HepG2 (cell line): Measurements from ENCODE around the gene VPS11. TPM values are rescaled to one million over a fixed set of nuclear protein-coding genes. Genes with fewer than 3 reads are reported as not detected.

Source experiments
- ADNP ChIP-seq: sonication (generic); formaldehyde crosslinking; IDR thresholded peaks from 2 replicates; pipeline ENCODE4 v1.4.0; 2020; ENCODE audit warnings: missing genetic modification reagents
- AKAP8 ChIP-seq: sonication (generic); formaldehyde crosslinking; IDR thresholded peaks from 2 replicates; pipeline ENCODE4 v1.5.1; 2020; ENCODE audit warnings: mild to moderate bottlenecking, missing genetic modification reagents
- ARNT2 ChIP-seq: sonication (generic); formaldehyde crosslinking; IDR thresholded peaks from 2 replicates; pipeline ENCODE4 v1.8.0; 2022; ENCODE audit warnings: mild to moderate bottlenecking, low read depth, missing genetic modification reagents, moderate library complexity
- ATM ChIP-seq: fragments of 450-650 bp; IDR thresholded peaks from 2 replicates; pipeline ENCODE4 v1.7.1; 2017; ENCODE audit warnings: mild to moderate bottlenecking, borderline replicate concordance
- DR1 ChIP-seq: sonication (generic); formaldehyde crosslinking; IDR thresholded peaks from 2 replicates; pipeline ENCODE4 v1.8.0; 2021; ENCODE audit warnings: mild to moderate bottlenecking, missing genetic modification reagents, inconsistent platforms
- FOXO1 ChIP-seq: sonication (generic); formaldehyde crosslinking; IDR thresholded peaks from 2 replicates; pipeline ENCODE4 v1.4.0; 2020; ENCODE audit warnings: missing genetic modification reagents
- GABPA ChIP-seq, 2 experiments: IDR thresholded peaks; 2 replicates each; pipeline ENCODE4 v1.6.1; 2011 to 2016; ENCODE audit warnings: low read depth in 2 of 2, low read length in 1 of 2, missing biosample characterization in 1 of 2, missing genetic modification characterization in 1 of 2
- GATA4 ChIP-seq: sonication (generic); IDR thresholded peaks from 2 replicates; pipeline ENCODE4 v1.6.1; 2016; ENCODE audit warnings: antibody characterized with exemption, low read depth, borderline replicate concordance
- KDM1A ChIP-seq: IDR thresholded peaks from 2 replicates; pipeline ENCODE4 v1.6.1; 2016; ENCODE audit warnings: missing compliant biosample characterization
- MLLT10 ChIP-seq: sonication (generic); formaldehyde crosslinking; IDR thresholded peaks from 2 replicates; pipeline ENCODE4 v1.4.0; 2020; ENCODE audit warnings: missing genetic modification reagents
- MTA1 ChIP-seq: sonication (generic); formaldehyde crosslinking; IDR thresholded peaks from 2 replicates; pipeline ENCODE4 v1.4.0; 2020; ENCODE audit warnings: missing genetic modification reagents, mild to moderate bottlenecking, borderline replicate concordance
- NR2F1 ChIP-seq, 2 experiments: fragments of 450-650 bp in 1 of 2; formaldehyde crosslinking in 1 of 2; IDR thresholded peaks; 2 replicates each; pipeline versions ENCODE4 v1.5.0 to v1.6.1; 2016 to 2020; ENCODE audit warnings: mild to moderate bottlenecking in 1 of 2, missing compliant biosample characterization in 1 of 2, missing genetic modification reagents in 1 of 2, moderate library complexity in 1 of 2
- PHF8 ChIP-seq: sonication (generic); formaldehyde crosslinking; IDR thresholded peaks from 2 replicates; pipeline ENCODE4 v1.5.0; 2020; ENCODE audit warnings: missing genetic modification reagents
- SAFB2 ChIP-seq: sonication (generic); formaldehyde crosslinking; IDR thresholded peaks from 2 replicates; pipeline ENCODE4 v1.5.1; 2020; ENCODE audit warnings: missing genetic modification reagents, low read depth, mild to moderate bottlenecking, borderline replicate concordance
- SAP130 ChIP-seq: IDR thresholded peaks from 2 replicates; pipeline ENCODE4 v1.6.1; 2016; ENCODE audit warnings: low read depth
- THYN1 ChIP-seq: sonication (generic); formaldehyde crosslinking; IDR thresholded peaks from 2 replicates; pipeline ENCODE4 v1.8.1; 2023; ENCODE audit warnings: low read depth, mild to moderate bottlenecking, moderate library complexity, missing genetic modification reagents, borderline replicate concordance
- ZEB1 ChIP-seq: IDR thresholded peaks from 2 replicates; pipeline ENCODE4 v1.6.1; 2012; ENCODE audit warnings: mild to moderate bottlenecking, low read depth, inconsistent platforms; ENCODE audit not compliant: insufficient replicate concordance
- ZKSCAN5 ChIP-seq: sonication (generic); formaldehyde crosslinking; IDR thresholded peaks from 2 replicates; pipeline ENCODE4 v1.5.1; 2020; ENCODE audit warnings: mild to moderate bottlenecking, missing genetic modification reagents
- ZNF235 ChIP-seq: sonication (generic); formaldehyde crosslinking; IDR thresholded peaks from 2 replicates; pipeline ENCODE4 v1.8.1; 2023; ENCODE audit warnings: mild to moderate bottlenecking, missing genetic modification reagents, borderline replicate concordance
- ZNF253 ChIP-seq: sonication (generic); formaldehyde crosslinking; IDR thresholded peaks from 2 replicates; pipeline ENCODE4 v1.8.0; 2022; ENCODE audit warnings: mild to moderate bottlenecking, missing genetic modification reagents, borderline replicate concordance
- ZNF331 ChIP-seq: sonication (generic); formaldehyde crosslinking; IDR thresholded peaks from 2 replicates; pipeline ENCODE4 v1.4.0; 2020; ENCODE audit warnings: missing genetic modification reagents
- ZNF768 ChIP-seq: sonication (generic); formaldehyde crosslinking; IDR thresholded peaks from 2 replicates; pipeline ENCODE4 v1.4.0; 2020; ENCODE audit warnings: missing genetic modification reagents
- polyA plus RNA-seq, 8 experiments: library from polyadenylated mRNA; depleted of rRNA in 3 of 8; stranded (reverse) in 7 of 8; unstranded in 1 of 8; fragments of >200 nt; fragmentation: Illumina TruSeq in 4 of 8; extraction: Trizol in 4 of 8; gene quantifications; 2 replicates each; pipeline versions ENCODE4 v1.2.1 to v1.2.3, GENCODE V29; 2011 to 2016; ENCODE audit warnings: low read depth in 4 of 8, missing spikeins in 1 of 8, mixed read lengths in 1 of 8; ENCODE audit not compliant: insufficient read depth in 1 of 8
- total RNA-seq, 5 experiments: library from RNA; depleted of rRNA; stranded (reverse); fragments of >200 nt; fragmentation: Illumina TruSeq; extraction: Trizol; gene quantifications; 2 replicates each; pipeline ENCODE4 v1.2.3, GENCODE V29; 2016; ENCODE audit warnings: low read depth in 1 of 5
- TF ChIP-seq, protein P1 (sequence below): sonication (generic); formaldehyde crosslinking; IDR thresholded peaks from 2 replicates; pipeline ENCODE4 v1.4.0; 2020; ENCODE audit warnings: mild to moderate bottlenecking, low read depth, missing genetic modification reagents
- TF ChIP-seq, protein P2 (sequence below): IDR thresholded peaks from 2 replicates; pipeline ENCODE4 v1.6.1; 2016; ENCODE audit warnings: missing genetic modification reagents, missing compliant biosample characterization
- TF ChIP-seq, protein P3 (sequence below): sonication (generic); formaldehyde crosslinking; IDR thresholded peaks from 2 replicates; pipeline ENCODE4 v1.8.1; 2023; ENCODE audit warnings: missing genetic modification reagents, inconsistent platforms, borderline replicate concordance
- TF ChIP-seq, protein P4 (sequence below): sonication (generic); formaldehyde crosslinking; IDR thresholded peaks from 2 replicates; pipeline ENCODE4 v1.5.0; 2020; ENCODE audit warnings: mild to moderate bottlenecking, missing genetic modification reagents

Gene VPS11
- total and polyA plus RNA-seq, 2 of the 13 experiments (the other 11 are each of a cell fraction or from before 2014, with no cell fraction given): 13.7 to 21.6 TPM

DNA sequence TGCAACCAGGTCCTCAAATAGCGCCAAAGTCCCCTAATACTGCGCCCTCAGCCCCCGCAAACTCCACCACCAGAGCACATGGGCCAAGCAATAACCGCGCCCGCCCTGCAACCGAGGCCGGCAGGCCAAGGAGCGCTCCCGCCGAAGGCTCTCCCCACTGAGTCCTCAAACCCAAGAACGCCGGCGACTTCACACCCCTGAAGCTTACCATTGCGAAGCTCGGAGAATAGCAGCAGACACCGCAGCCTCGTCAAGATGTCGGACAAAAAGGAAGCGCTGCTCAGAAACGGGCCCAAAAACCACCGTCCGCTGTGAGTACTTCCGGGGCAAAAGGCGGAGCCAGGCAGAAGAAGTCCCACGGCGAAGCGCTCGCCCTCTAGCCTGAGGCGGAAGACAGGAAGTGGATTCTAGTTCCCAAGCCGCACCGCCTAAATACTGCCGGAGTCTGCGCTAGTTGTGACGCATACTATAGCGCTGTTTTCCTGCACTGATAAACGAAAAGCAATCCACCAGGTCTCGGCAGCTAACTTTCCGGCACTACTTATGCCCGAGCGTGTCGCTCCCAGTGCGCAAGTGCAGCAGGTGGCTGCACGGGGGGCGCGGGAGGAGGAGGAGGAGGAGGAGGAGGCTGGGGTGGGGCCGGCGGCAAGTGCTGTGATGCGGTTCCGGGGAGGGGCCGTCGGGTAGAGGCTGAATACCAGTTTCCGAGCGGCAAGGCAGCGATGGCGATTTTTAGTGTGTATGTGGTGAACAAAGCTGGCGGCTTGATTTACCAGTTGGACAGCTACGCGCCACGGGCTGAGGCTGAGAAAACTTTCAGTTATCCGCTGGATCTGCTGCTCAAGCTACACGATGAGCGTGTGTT is 49.3 kb upstream of the VPS11 start, which contains the start of the genes RPS25 and TRAPPC4 (continued):
- peak; percentile 88 for TF ChIP-seq GABPA (IDR thresholded peaks at IDR 0.05; ENCODE audit: low read depth, low read length)
- TF ChIP-seq GABPA (CRISPR knock-in tag; IDR thresholded peaks at IDR 0.05; ENCODE audit: low read depth): peak; percentile 99
- no peak for TF ChIP-seq ZNF768
- TF ChIP-seq ARNT2: peak; percentile 87
- TF ChIP-seq ZNF253: 0 out of 2 replicates have a peak, but pooled peaks have one; percentile 43
- peak; percentile 71 for TF ChIP-seq ZEB1
- TF ChIP-seq ZNF235 (CRISPR knock-in tag): peak; percentile 29; the same call in 1 of the 2 replicates
- peak; percentile 87 for TF ChIP-seq PHF8 (CRISPR knock-in tag)
- TF ChIP-seq ZKSCAN5 (CRISPR knock-in tag): no peak
- TF ChIP-seq GATA4: peak; percentile 36; the same call in 1 of the 2 replicates
- TF ChIP-seq ATM: no peak
- TF ChIP-seq, protein P1, sequence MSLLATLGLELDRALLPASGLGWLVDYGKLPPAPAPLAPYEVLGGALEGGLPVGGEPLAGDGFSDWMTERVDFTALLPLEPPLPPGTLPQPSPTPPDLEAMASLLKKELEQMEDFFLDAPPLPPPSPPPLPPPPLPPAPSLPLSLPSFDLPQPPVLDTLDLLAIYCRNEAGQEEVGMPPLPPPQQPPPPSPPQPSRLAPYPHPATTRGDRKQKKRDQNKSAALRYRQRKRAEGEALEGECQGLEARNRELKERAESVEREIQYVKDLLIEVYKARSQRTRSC (CRISPR knock-in tag): peak; percentile 81; the same call in 1 of the 2 replicates
- no peak for TF ChIP-seq ADNP (CRISPR knock-in tag)
- no peak; the same call in 1 of the 2 replicates for TF ChIP-seq SAFB2
- peak; percentile 92 for TF ChIP-seq DR1
- TF ChIP-seq FOXO1 (CRISPR knock-in tag): no peak
- TF ChIP-seq, protein P2, sequence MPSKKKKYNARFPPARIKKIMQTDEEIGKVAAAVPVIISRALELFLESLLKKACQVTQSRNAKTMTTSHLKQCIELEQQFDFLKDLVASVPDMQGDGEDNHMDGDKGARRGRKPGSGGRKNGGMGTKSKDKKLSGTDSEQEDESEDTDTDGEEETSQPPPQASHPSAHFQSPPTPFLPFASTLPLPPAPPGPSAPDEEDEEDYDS (CRISPR knock-in tag): peak; percentile 88
- TF ChIP-seq NR2F1 (CRISPR knock-in tag; IDR thresholded peaks at IDR 0.05): no peak; a peak in 1 of 4 replicates
- peak; percentile 56; the same call in 1 of the 2 replicates for TF ChIP-seq AKAP8
- TF ChIP-seq, protein P3, sequence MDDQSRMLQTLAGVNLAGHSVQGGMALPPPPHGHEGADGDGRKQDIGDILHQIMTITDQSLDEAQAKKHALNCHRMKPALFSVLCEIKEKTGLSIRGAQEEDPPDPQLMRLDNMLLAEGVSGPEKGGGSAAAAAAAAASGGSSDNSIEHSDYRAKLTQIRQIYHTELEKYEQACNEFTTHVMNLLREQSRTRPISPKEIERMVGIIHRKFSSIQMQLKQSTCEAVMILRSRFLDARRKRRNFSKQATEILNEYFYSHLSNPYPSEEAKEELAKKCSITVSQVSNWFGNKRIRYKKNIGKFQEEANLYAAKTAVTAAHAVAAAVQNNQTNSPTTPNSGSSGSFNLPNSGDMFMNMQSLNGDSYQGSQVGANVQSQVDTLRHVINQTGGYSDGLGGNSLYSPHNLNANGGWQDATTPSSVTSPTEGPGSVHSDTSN (CRISPR knock-in tag): no peak
- 0 out of 2 replicates have a peak, but pooled peaks have one; percentile 76 for TF ChIP-seq THYN1 (CRISPR knock-in tag)
- peak; percentile 94 for TF ChIP-seq SAP130 (CRISPR knock-in tag)
- TF ChIP-seq KDM1A: no peak
- no peak for TF ChIP-seq ZNF331 (CRISPR knock-in tag)
- no peak for TF ChIP-seq MLLT10 (CRISPR knock-in tag)
- no peak for TF ChIP-seq MTA1 (CRISPR knock-in tag)
- TF ChIP-seq, protein P4, sequence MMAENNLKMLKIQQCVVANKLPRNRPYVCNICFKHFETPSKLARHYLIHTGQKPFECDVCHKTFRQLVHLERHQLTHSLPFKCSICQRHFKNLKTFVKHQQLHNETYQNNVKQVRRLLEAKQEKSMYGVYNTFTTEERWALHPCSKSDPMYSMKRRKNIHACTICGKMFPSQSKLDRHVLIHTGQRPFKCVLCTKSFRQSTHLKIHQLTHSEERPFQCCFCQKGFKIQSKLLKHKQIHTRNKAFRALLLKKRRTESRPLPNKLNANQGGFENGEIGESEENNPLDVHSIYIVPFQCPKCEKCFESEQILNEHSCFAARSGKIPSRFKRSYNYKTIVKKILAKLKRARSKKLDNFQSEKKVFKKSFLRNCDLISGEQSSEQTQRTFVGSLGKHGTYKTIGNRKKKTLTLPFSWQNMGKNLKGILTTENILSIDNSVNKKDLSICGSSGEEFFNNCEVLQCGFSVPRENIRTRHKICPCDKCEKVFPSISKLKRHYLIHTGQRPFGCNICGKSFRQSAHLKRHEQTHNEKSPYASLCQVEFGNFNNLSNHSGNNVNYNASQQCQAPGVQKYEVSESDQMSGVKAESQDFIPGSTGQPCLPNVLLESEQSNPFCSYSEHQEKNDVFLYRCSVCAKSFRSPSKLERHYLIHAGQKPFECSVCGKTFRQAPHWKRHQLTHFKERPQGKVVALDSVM (CRISPR knock-in tag): no peak
